ENCODE measurements around the gene KAT7. TPM values are rescaled to one million over a fixed set of nuclear protein-coding genes. Genes with fewer than 3 reads are reported as not detected.
A peak's percentile ranks its signal among the peaks of the same experiment; 100 is the strongest.

The KAT7 gene
- total RNA-seq, 3 donors from 2014 or later (not counting 1 experiment from before 2014, with no cell fraction given) = 195 to 231 (median 213) TPM

GRCh38 chr17:49829026-49829425 lies 40.5 kb downstream of the KAT7 start:
- no peak for ATAC-seq
- Mint-ChIP-seq H3K36me3 (peaks cover 39% of the 10 kb centered on the region), H3K4me3 (no peak overlapping the region), H3K4me1 (peaks cover 4 to 25% of the 10 kb centered on the region in 2 donors), H3K27ac (peak overlapping the region in 1 of 2 donors; percentile 56), H3K27me3 (ENCODE audit: low read depth in 2 of 2) (no peaks in the 10 kb centered on the region), H3K9me3 (no peaks in the 10 kb centered on the region)
- DNase-seq = no peak
- no peaks in the 10 kb centered on the region for H3K27me3 ChIP-seq (ENCODE audit: control insufficient read depth, insufficient read depth, low read length)
- 97% methylated on average over 2 of the region's 2 CpGs for WGBS (ENCODE audit: insufficient coverage)
- no peaks in the 10 kb centered on the region for H3K4me1 ChIP-seq (ENCODE audit: control insufficient read depth, insufficient read depth, low read length)
- H3K36me3 ChIP-seq (ENCODE audit: control insufficient read depth, insufficient read depth, low read length) = peaks cover 70% of the 10 kb centered on the region
- H3K27ac ChIP-seq (ENCODE audit: low read length) = no peak overlapping the region
- TF ChIP-seq CTCF (IDR thresholded peaks at IDR 0.05) = no peak
- intact Hi-C loops (cut with micrococcal nuclease) = no loop called here
- no peaks in the 10 kb centered on the region for H3K9me3 ChIP-seq (ENCODE audit: control insufficient read depth, insufficient read depth, low read length)
- no peak overlapping the region for H3K4me3 ChIP-seq (ENCODE audit: low read length)

- intact Hi-C loops (cut with micrococcal nuclease) = no loop called here
- Histone ChIP-seq H3K27me3 (ENCODE audit: control insufficient read depth, insufficient read depth, low read length) (no peaks in the 10 kb centered on the region), H3K9me3 (ENCODE audit: control insufficient read depth, insufficient read depth, low read length) (no peaks in the 10 kb centered on the region), H3K4me3 (ENCODE audit: low read length) (no peak overlapping the region), H3K4me1 (ENCODE audit: control insufficient read depth, insufficient read depth, low read length) (no peaks in the 10 kb centered on the region), H3K36me3 (ENCODE audit: control insufficient read depth, insufficient read depth, low read length) (peaks cover 66% of the 10 kb centered on the region), H3K27ac (ENCODE audit: low read length) (no peak overlapping the region)
- TF ChIP-seq CTCF (IDR thresholded peaks at IDR 0.05) = no peak
- ATAC-seq = no peak
- peaks cover 7 to 28% of the 10 kb centered on the region in 2 donors for H3K4me1 Mint-ChIP-seq
- no peak overlapping the region for H3K4me3 Mint-ChIP-seq
- H3K36me3 Mint-ChIP-seq = peaks cover 28% of the 10 kb centered on the region
- H3K9me3 Mint-ChIP-seq = no peaks in the 10 kb centered on the region
- no peak for DNase-seq
- WGBS (ENCODE audit: insufficient coverage) = 100% methylated on average over 1 of the region's 1 CpG
- H3K27ac Mint-ChIP-seq = peak overlapping the region in 1 of 2 donors; percentile 26
- no peaks in the 10 kb centered on the region for H3K27me3 Mint-ChIP-seq (ENCODE audit: low read depth in 2 of 2)
Measured at GRCh38 chr17:49830605-49831004, 42.1 kb downstream of the KAT7 start.

GRCh38 chr17:49832840-49833599 lies 44.5 kb downstream of the KAT7 start:
- H3K4me1 ChIP-seq (ENCODE audit: control insufficient read depth, insufficient read depth, low read length) = no peaks in the 10 kb centered on the region
- ATAC-seq = no peak
- H3K27ac Mint-ChIP-seq = peak overlapping the region in 1 of 2 donors; percentile 56
- no peak overlapping the region for H3K27ac ChIP-seq (ENCODE audit: low read length)
- TF ChIP-seq CTCF (IDR thresholded peaks at IDR 0.05) = no peak
- peaks cover 14% of the 10 kb centered on the region for H3K36me3 Mint-ChIP-seq
- no peaks in the 10 kb centered on the region for H3K27me3 Mint-ChIP-seq (ENCODE audit: low read depth in 2 of 2)
- DNase-seq = no peak
- 69% methylated on average over 7 of the region's 7 CpGs for WGBS (ENCODE audit: insufficient coverage)
- H3K9me3 ChIP-seq (ENCODE audit: control insufficient read depth, insufficient read depth, low read length) = no peaks in the 10 kb centered on the region
- no peaks in the 10 kb centered on the region for H3K27me3 ChIP-seq (ENCODE audit: control insufficient read depth, insufficient read depth, low read length)
- H3K9me3 Mint-ChIP-seq = no peaks in the 10 kb centered on the region
- H3K4me1 Mint-ChIP-seq = peaks cover 18 to 35% of the 10 kb centered on the region in 2 donors
- intact Hi-C loops (cut with micrococcal nuclease) = no loop called here
- H3K36me3 ChIP-seq (ENCODE audit: control insufficient read depth, insufficient read depth, low read length) = peaks cover 46% of the 10 kb centered on the region
- no peak overlapping the region for H3K4me3 Mint-ChIP-seq
- H3K4me3 ChIP-seq (ENCODE audit: low read length) = no peak overlapping the region

Data from natural killer cell (primary cell).